ENCODE results near the gene USF1. TPM values are rescaled to one million over a fixed set of nuclear protein-coding genes. Genes with fewer than 3 reads are reported as not detected.

USF1 gene
- total RNA-seq, 2 experiments from 2014 or later: 60.9 to 83.1 TPM

- CTCF ChIA-PET (ENCODE audit: unreplicated experiment): interaction anchor here (1.5 kb wide), 1 partner anchor 14 kb away, joined by 3 read pairs; no protein-coding TSS in a partner anchor
- no peaks in the 10 kb centered on the region for H3K9me2 ChIP-seq (ENCODE audit: insufficient read depth, low read length)
- TF ChIP-seq EZH2phosphoT487 (IDR thresholded peaks at IDR 0.05; ENCODE audit: borderline replicate concordance, low read depth, low read length) (no peak), CTCF (conservative IDR thresholded peaks at IDR 0.05; ENCODE audit: low read length) (no peak)
- no TSS peak for BruUV-seq (replicated peaks)
- H3K36me3 ChIP-seq (ENCODE audit: insufficient read depth, low read length): peaks cover 70% of the 10 kb centered on the region
- H3K27ac ChIP-seq (ENCODE audit: low read depth, low read length, poor library complexity, severe bottlenecking): no peak overlapping the region
- DNase-seq (ENCODE audit: low spot score): no peak
- H3K4me2 ChIP-seq (ENCODE audit: low read length): no peak overlapping the region
- H4K20me1 ChIP-seq (ENCODE audit: insufficient read depth, low read length): no peaks in the 10 kb centered on the region; the same call in 1 of the 2 replicates
- POLR2A ChIA-PET: interaction anchor here (0.6 to 2.4 kb wide), 2 partner anchors 15 to 122 kb away, joined by 3 to 9 read pairs; partner anchors contain the start of gene USF1
- no peaks in the 10 kb centered on the region for H3K9me3 ChIP-seq (ENCODE audit: low read length)
- H3K4me3 ChIP-seq (ENCODE audit: low read depth, low read length, poor library complexity, severe bottlenecking): no peak overlapping the region
- no peak overlapping the region for H2AFZ ChIP-seq (ENCODE audit: low read length)
- intact Hi-C loops (cut with micrococcal nuclease; ENCODE audit: unreplicated experiment): no loop called here
- H3K4me1 ChIP-seq (ENCODE audit: insufficient read depth, low read length, poor library complexity, severe bottlenecking): no peaks in the 10 kb centered on the region
- peaks cover 35% of the 10 kb centered on the region for H3K79me2 ChIP-seq (ENCODE audit: insufficient read depth, low read depth, low read length)
These were observed 15.6 kb upstream of the USF1 start for GRCh38 chr1:161061419-161061818.

- no peak for DNase-seq (ENCODE audit: low spot score)
- Histone ChIP-seq H3K4me1 (ENCODE audit: insufficient read depth, low read length, poor library complexity, severe bottlenecking) (no peaks in the 10 kb centered on the region), H2AFZ (ENCODE audit: low read length) (no peak overlapping the region), H3K9me2 (ENCODE audit: insufficient read depth, low read length) (no peaks in the 10 kb centered on the region), H3K9me3 (ENCODE audit: low read length) (no peaks in the 10 kb centered on the region), H3K4me2 (ENCODE audit: low read length) (no peak overlapping the region), H3K27ac (ENCODE audit: low read depth, low read length, poor library complexity, severe bottlenecking) (no peak overlapping the region), H3K4me3 (ENCODE audit: low read depth, low read length, poor library complexity, severe bottlenecking) (no peak overlapping the region), H3K36me3 (ENCODE audit: insufficient read depth, low read length) (peaks cover 74% of the 10 kb centered on the region), H3K79me2 (ENCODE audit: insufficient read depth, low read depth, low read length) (peaks cover 25% of the 10 kb centered on the region), H4K20me1 (ENCODE audit: insufficient read depth, low read length) (no peaks in the 10 kb centered on the region; the same call in 1 of the 2 replicates)
- no TSS peak for BruUV-seq (replicated peaks)
- ChIA-PET CTCF (ENCODE audit: unreplicated experiment) (interaction anchor here (0.9 kb wide), 1 partner anchor 9 kb away, joined by 4 read pairs; no protein-coding TSS in a partner anchor), POLR2A (interaction anchor here (1.8 to 2.4 kb wide), 2 partner anchors 9 to 13 kb away, joined by 9 read pairs; partner anchors contain the start of gene USF1)
- TF ChIP-seq CTCF (conservative IDR thresholded peaks at IDR 0.05; ENCODE audit: low read length) (no peak), EZH2phosphoT487 (IDR thresholded peaks at IDR 0.05; ENCODE audit: borderline replicate concordance, low read depth, low read length) (no peak)
- intact Hi-C loops (cut with micrococcal nuclease; ENCODE audit: unreplicated experiment): no loop called here
These were observed 13.5 kb upstream of the USF1 start for GRCh38 chr1:161059293-161059692.

- Histone ChIP-seq H3K9me3 (ENCODE audit: low read length) (no peaks in the 10 kb centered on the region), H3K79me2 (ENCODE audit: insufficient read depth, low read depth, low read length) (peaks cover 4% of the 10 kb centered on the region; the same call in 1 of the 2 replicates), H3K4me1 (ENCODE audit: insufficient read depth, low read length, poor library complexity, severe bottlenecking) (no peaks in the 10 kb centered on the region), H4K20me1 (ENCODE audit: insufficient read depth, low read length) (no peaks in the 10 kb centered on the region), H2AFZ (ENCODE audit: low read length) (no peak overlapping the region), H3K27ac (ENCODE audit: low read depth, low read length, poor library complexity, severe bottlenecking) (no peak overlapping the region), H3K9me2 (ENCODE audit: insufficient read depth, low read length) (no peaks in the 10 kb centered on the region), H3K36me3 (ENCODE audit: insufficient read depth, low read length) (peaks cover 94% of the 10 kb centered on the region), H3K4me2 (ENCODE audit: low read length) (no peak overlapping the region), H3K4me3 (ENCODE audit: low read depth, low read length, poor library complexity, severe bottlenecking) (no peak overlapping the region)
- intact Hi-C loops (cut with micrococcal nuclease; ENCODE audit: unreplicated experiment): no loop called here
- ChIA-PET CTCF (ENCODE audit: unreplicated experiment) (interaction anchor here (0.7 to 1.3 kb wide), 4 partner anchors 9 to 57 kb away, joined by 3 to 4 read pairs (median 4); partner anchors contain the start of genes ARHGAP30 and USF1), POLR2A (interaction anchor here (1.4 kb wide), 1 partner anchor 15 kb away, joined by 4 read pairs; the partner anchor contains the start of gene ARHGAP30)
- TF ChIP-seq CTCF (conservative IDR thresholded peaks at IDR 0.05; ENCODE audit: low read length): peak; percentile 80
- TF ChIP-seq EZH2phosphoT487 (IDR thresholded peaks at IDR 0.05; ENCODE audit: borderline replicate concordance, low read depth, low read length): no peak
- DNase-seq (ENCODE audit: low spot score): no peak
- BruUV-seq (replicated peaks): no TSS peak
These were observed 9.0 kb upstream of the USF1 start for GRCh38 chr1:161054805-161055204.
